CD14-positive monocyte (primary cell): ENCODE data around the gene NRK. TPM values are rescaled to one million over a fixed set of nuclear protein-coding genes. Genes with fewer than 3 reads are reported as not detected.

Experiments used
- DNase-seq, 3 donors: peaks; one replicate each; pipeline ENCODE4 v3.0.0-alpha.2; 2011 to 2022
- H2AFZ ChIP-seq: 2 replicates; pipeline ENCODE4 v1.6.0; 2012; ENCODE audit warnings: mild to moderate bottlenecking, low read depth, low read length, inconsistent platforms; ENCODE audit not compliant: insufficient read depth, poor library complexity, severe bottlenecking
- H3K27ac ChIP-seq, 2 donors: 1 replicate in 1 of 2; 2 replicates in 1 of 2; pipeline ENCODE4 v1.5.1; 2012 to 2013; ENCODE audit warnings: low read length in 2 of 2, control low read depth in 1 of 2, inconsistent platforms in 1 of 2, low read depth in 1 of 2, mild to moderate bottlenecking in 1 of 2
- H3K27me3 ChIP-seq, 2 donors: one replicate each; pipeline versions ENCODE4 v1.6.0 to v1.6.1; 2011 to 2013; ENCODE audit warnings: low read length in 2 of 2; ENCODE audit not compliant: control insufficient read depth in 2 of 2, insufficient read depth in 2 of 2
- H3K36me3 ChIP-seq, 2 donors: replicated peaks in 1 of 2; 1 replicate in 1 of 2; 2 replicates in 1 of 2; pipeline versions ENCODE4 v1.5.1 to v1.6.1; 2012 to 2013; ENCODE audit warnings: low read length in 2 of 2, control low read depth in 1 of 2, inconsistent platforms in 1 of 2, mild to moderate bottlenecking in 1 of 2; ENCODE audit not compliant: insufficient read depth in 2 of 2, control insufficient read depth in 1 of 2
- H3K4me1 ChIP-seq, 2 donors: 1 replicate in 1 of 2; 2 replicates in 1 of 2; pipeline versions ENCODE4 v1.5.1 to v1.6.1; 2012 to 2013; ENCODE audit warnings: low read length in 2 of 2, control low read depth in 1 of 2, inconsistent platforms in 1 of 2, mild to moderate bottlenecking in 1 of 2, moderate library complexity in 1 of 2; ENCODE audit not compliant: insufficient read depth in 2 of 2, control insufficient read depth in 1 of 2
- H3K4me2 ChIP-seq: replicated peaks from 2 replicates; pipeline ENCODE3; 2012; ENCODE audit warnings: low read length, moderate library complexity, mild to moderate bottlenecking; ENCODE audit not compliant: poor library complexity, severe bottlenecking; ENCODE audit errors: extremely low read depth
- H3K4me3 ChIP-seq, 3 experiments: fragments of 200-600 bp in 1 of 3; sonication (generic) in 1 of 3; replicated peaks in 1 of 3; 1 replicate in 2 of 3; 2 replicates in 1 of 3; pipeline ENCODE4 v1.5.1; 2011 to 2013; ENCODE audit warnings: low read length in 3 of 3, mild to moderate bottlenecking in 3 of 3, control low read depth in 2 of 3, low read depth in 2 of 3, inconsistent platforms in 1 of 3, moderate library complexity in 1 of 3
- H3K79me2 ChIP-seq: 2 replicates; pipeline ENCODE4 v1.6.0; 2012; ENCODE audit warnings: mild to moderate bottlenecking, control low read depth, inconsistent platforms, low read length, moderate library complexity; ENCODE audit not compliant: insufficient read depth
- H3K9ac ChIP-seq: 2 replicates; pipeline ENCODE4 v1.6.0; 2017; ENCODE audit warnings: low read length, mild to moderate bottlenecking; ENCODE audit not compliant: insufficient read depth, poor library complexity, severe bottlenecking
- H3K9me3 ChIP-seq, 2 donors: replicated peaks in 1 of 2; 1 replicate in 1 of 2; 2 replicates in 1 of 2; pipeline versions ENCODE4 v1.5.1 to v1.6.1; 2012 to 2013; ENCODE audit warnings: low read length in 2 of 2, control low read depth in 1 of 2; ENCODE audit not compliant: control insufficient read depth in 1 of 2, insufficient read depth in 1 of 2
- H4K20me1 ChIP-seq: 2 replicates; pipeline ENCODE4 v1.6.0; 2012; ENCODE audit warnings: mild to moderate bottlenecking, low read length, control low read depth, moderate library complexity; ENCODE audit not compliant: insufficient read depth
- H3K27ac Mint-ChIP-seq, 7 donors: one replicate each; pipeline ENCODE4 v1.8.0; 2020; ENCODE audit warnings: mild to moderate bottlenecking in 7 of 7, mixed read lengths in 7 of 7, moderate library complexity in 6 of 7, inconsistent platforms in 2 of 7
- H3K27me3 Mint-ChIP-seq, 3 donors: one replicate each; pipeline ENCODE4 v1.8.0; 2021 to 2022; ENCODE audit warnings: low read depth in 3 of 3, mild to moderate bottlenecking in 3 of 3, mixed read lengths in 3 of 3, moderate library complexity in 3 of 3, inconsistent platforms in 1 of 3
- H3K36me3 Mint-ChIP-seq, 2 donors: one replicate each; pipeline ENCODE4 v1.8.0; 2020; ENCODE audit warnings: mixed read lengths in 2 of 2, inconsistent platforms in 1 of 2, mild to moderate bottlenecking in 1 of 2
- H3K4me1 Mint-ChIP-seq: one replicate; pipeline ENCODE4 v1.8.0; 2020; ENCODE audit warnings: mild to moderate bottlenecking, mixed read lengths
- H3K4me3 Mint-ChIP-seq, 2 donors: one replicate each; pipeline ENCODE4 v1.8.0; 2020; ENCODE audit warnings: mild to moderate bottlenecking in 2 of 2, mixed read lengths in 2 of 2, moderate library complexity in 1 of 2
- H3K9me3 Mint-ChIP-seq, 7 donors: one replicate each; pipeline ENCODE4 v1.8.0; 2020 to 2022; ENCODE audit warnings: mixed read lengths in 7 of 7, mild to moderate bottlenecking in 6 of 7, moderate library complexity in 6 of 7, inconsistent platforms in 2 of 7
- CTCF ChIP-seq: fragments of 200-600 bp; IDR thresholded peaks from one replicate; pipeline ENCODE4 v1.8.0; 2022; ENCODE audit warnings: antibody characterized with exemption, mild to moderate bottlenecking
- WGBS: methylation state at CpG from one replicate; pipeline ENCODE4 v1.1.5; 2013; ENCODE audit warnings: missing lambda C conversion rate; ENCODE audit not compliant: insufficient coverage; 5-methylcytosine and 5-hydroxymethylcytosine counted together
- intact Hi-C, 2 donors: fragments of 100-400 bp; cut with micrococcal nuclease; formaldehyde crosslinking; loops; one replicate each; pipeline versions ENCODE4 v1.15.0 to v1.15.1; 2023
- polyA plus RNA-seq, 3 donors: library from polyadenylated mRNA; depleted of rRNA in 1 of 3; unstranded in 2 of 3; stranded (reverse) in 1 of 3; fragments of 300-500 nt in 2 of 3; fragments of >200 nt in 1 of 3; fragmentation: Illumina TruSeq in 2 of 3; gene quantifications; 1 replicate in 2 of 3; 2 replicates in 1 of 3; pipeline ENCODE4 v1.2.3, GENCODE V29; 2012 to 2021

NRK gene
- polyA plus RNA-seq, 3 donors: not detected

- Histone ChIP-seq H4K20me1 (no peaks in the 10 kb centered on the region), H3K9me3 (no peaks in the 10 kb centered on the region), H3K4me1 (no peaks in the 10 kb centered on the region), H3K36me3 (no peaks in the 10 kb centered on the region), H3K27me3 (no peaks in the 10 kb centered on the region), H3K4me3 (no peak overlapping the region), H3K9ac (no peak overlapping the region), H3K79me2 (no peaks in the 10 kb centered on the region), H2AFZ (no peak overlapping the region), H3K27ac (no peak overlapping the region), H3K4me2 (no peak overlapping the region)
- no peak for DNase-seq
- Mint-ChIP-seq H3K9me3 (peaks cover 0 to 3% (median 0%) of the 10 kb centered on the region in 7 donors), H3K27ac (no peak overlapping the region), H3K4me3 (no peak overlapping the region), H3K36me3 (no peaks in the 10 kb centered on the region), H3K27me3 (peaks cover 0 to 5% (median 1%) of the 10 kb centered on the region in 3 donors), H3K4me1 (no peaks in the 10 kb centered on the region)
- no peak for TF ChIP-seq CTCF
- intact Hi-C loops: no loop called here
Measured at GRCh38 chrX:105773801-105774200, 48.5 kb upstream of the NRK start.

- Histone ChIP-seq H3K27me3 (no peaks in the 10 kb centered on the region), H3K4me1 (no peaks in the 10 kb centered on the region), H3K36me3 (no peaks in the 10 kb centered on the region), H2AFZ (no peak overlapping the region), H3K4me3 (no peak overlapping the region), H3K9me3 (no peaks in the 10 kb centered on the region), H3K9ac (no peak overlapping the region), H3K4me2 (no peak overlapping the region), H3K79me2 (no peaks in the 10 kb centered on the region), H4K20me1 (no peaks in the 10 kb centered on the region), H3K27ac (no peak overlapping the region)
- no peak for TF ChIP-seq CTCF
- intact Hi-C loops: no loop called here
- no peak for DNase-seq
- no peak overlapping the region for H3K27ac Mint-ChIP-seq
- no CpG with 5 or more reads among the region's 3 CpGs for WGBS
- no peaks in the 10 kb centered on the region for H3K4me1 Mint-ChIP-seq
- H3K9me3 Mint-ChIP-seq: peaks cover 0 to 3% (median 0%) of the 10 kb centered on the region in 7 donors
- H3K27me3 Mint-ChIP-seq: peaks cover 0 to 5% (median 1%) of the 10 kb centered on the region in 3 donors
- H3K4me3 Mint-ChIP-seq: no peak overlapping the region
- H3K36me3 Mint-ChIP-seq: no peaks in the 10 kb centered on the region
Measured at GRCh38 chrX:105775679-105776078, 46.7 kb upstream of the NRK start.
